Measurements from ENCODE around the gene XYLT1. TPM values are rescaled to one million over a fixed set of nuclear protein-coding genes. Genes with fewer than 3 reads are reported as not detected.
A peak's percentile ranks its signal among the peaks of the same experiment; 100 is the strongest.

The XYLT1 gene
- total and polyA plus RNA-seq, 2 of the 13 experiments (the other 11 are each of a cell fraction or from before 2014, with no cell fraction given) = not detected

DNA sequence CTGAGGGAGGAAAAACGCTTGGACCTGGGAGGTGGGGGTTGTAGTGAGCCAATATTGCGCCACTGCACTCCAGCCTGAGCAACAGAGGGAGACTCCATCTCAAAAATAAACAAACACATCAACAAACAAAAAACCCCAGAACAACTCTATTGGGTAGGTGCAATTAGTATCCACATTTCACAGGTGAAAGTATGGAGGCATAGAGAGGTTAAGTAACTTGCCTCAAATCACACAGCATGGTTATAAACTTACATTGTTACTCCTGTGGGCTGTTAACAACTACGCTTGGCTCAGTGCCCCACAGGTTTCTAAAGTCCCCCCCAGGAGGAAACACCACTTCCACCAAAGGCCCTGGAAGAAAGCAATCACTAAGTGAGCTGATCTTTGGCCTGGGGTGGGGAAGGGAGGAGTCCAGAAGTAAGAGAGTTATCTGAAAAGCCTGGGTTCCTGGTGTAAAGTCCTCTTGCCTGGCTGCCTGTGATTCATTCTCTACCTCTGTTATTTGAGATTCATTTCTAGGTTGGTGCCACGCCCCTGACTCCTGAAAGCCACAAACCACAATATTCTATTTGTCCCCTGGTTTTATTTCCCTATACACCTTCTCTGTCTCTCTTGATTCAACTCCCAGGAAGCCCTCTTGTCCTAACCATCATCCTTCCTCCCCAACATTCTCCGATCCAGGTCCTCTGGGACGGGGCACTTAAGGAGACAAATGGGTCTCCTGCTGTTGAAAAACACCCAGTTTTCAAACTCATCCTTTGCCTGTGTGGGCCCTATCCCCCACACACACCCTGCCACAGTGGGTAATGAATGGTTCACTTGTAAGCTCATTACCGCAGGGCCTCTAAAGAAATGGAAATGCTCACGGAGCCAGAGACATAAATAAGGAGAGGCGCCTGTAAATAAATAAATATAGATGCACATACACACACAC, 195.4 kb downstream of the XYLT1 start (continued):
- TF ChIP-seq ZNF687 (CRISPR knock-in tag; IDR thresholded peaks at IDR 0.05) (no peak), CBFB (CRISPR knock-in tag; IDR thresholded peaks at IDR 0.05) (no peak), HDAC1 (CRISPR knock-in tag; IDR thresholded peaks at IDR 0.05) (no peak), ZNF333 (CRISPR knock-in tag; IDR thresholded peaks at IDR 0.05; ENCODE audit: borderline replicate concordance) (no peak), NAIF1 (CRISPR knock-in tag; IDR thresholded peaks at IDR 0.05; ENCODE audit: borderline replicate concordance) (no peak), JUNB (CRISPR knock-in tag; IDR thresholded peaks at IDR 0.05; ENCODE audit: borderline replicate concordance) (0 out of 2 replicates have a peak, but pooled peaks have one; percentile 30), NFYC (CRISPR knock-in tag; IDR thresholded peaks at IDR 0.05) (no peak), THRA (CRISPR knock-in tag; IDR thresholded peaks at IDR 0.05; ENCODE audit: borderline replicate concordance) (no peak), POLR2AphosphoS5 (IDR thresholded peaks at IDR 0.05; ENCODE audit: low read depth, low read length) (no peak)
- TF ChIP-seq, protein P1, sequence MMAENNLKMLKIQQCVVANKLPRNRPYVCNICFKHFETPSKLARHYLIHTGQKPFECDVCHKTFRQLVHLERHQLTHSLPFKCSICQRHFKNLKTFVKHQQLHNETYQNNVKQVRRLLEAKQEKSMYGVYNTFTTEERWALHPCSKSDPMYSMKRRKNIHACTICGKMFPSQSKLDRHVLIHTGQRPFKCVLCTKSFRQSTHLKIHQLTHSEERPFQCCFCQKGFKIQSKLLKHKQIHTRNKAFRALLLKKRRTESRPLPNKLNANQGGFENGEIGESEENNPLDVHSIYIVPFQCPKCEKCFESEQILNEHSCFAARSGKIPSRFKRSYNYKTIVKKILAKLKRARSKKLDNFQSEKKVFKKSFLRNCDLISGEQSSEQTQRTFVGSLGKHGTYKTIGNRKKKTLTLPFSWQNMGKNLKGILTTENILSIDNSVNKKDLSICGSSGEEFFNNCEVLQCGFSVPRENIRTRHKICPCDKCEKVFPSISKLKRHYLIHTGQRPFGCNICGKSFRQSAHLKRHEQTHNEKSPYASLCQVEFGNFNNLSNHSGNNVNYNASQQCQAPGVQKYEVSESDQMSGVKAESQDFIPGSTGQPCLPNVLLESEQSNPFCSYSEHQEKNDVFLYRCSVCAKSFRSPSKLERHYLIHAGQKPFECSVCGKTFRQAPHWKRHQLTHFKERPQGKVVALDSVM (CRISPR knock-in tag; IDR thresholded peaks at IDR 0.05) = no peak
- TF ChIP-seq, protein P2, sequence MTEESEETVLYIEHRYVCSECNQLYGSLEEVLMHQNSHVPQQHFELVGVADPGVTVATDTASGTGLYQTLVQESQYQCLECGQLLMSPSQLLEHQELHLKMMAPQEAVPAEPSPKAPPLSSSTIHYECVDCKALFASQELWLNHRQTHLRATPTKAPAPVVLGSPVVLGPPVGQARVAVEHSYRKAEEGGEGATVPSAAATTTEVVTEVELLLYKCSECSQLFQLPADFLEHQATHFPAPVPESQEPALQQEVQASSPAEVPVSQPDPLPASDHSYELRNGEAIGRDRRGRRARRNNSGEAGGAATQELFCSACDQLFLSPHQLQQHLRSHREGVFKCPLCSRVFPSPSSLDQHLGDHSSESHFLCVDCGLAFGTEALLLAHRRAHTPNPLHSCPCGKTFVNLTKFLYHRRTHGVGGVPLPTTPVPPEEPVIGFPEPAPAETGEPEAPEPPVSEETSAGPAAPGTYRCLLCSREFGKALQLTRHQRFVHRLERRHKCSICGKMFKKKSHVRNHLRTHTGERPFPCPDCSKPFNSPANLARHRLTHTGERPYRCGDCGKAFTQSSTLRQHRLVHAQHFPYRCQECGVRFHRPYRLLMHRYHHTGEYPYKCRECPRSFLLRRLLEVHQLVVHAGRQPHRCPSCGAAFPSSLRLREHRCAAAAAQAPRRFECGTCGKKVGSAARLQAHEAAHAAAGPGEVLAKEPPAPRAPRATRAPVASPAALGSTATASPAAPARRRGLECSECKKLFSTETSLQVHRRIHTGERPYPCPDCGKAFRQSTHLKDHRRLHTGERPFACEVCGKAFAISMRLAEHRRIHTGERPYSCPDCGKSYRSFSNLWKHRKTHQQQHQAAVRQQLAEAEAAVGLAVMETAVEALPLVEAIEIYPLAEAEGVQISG (CRISPR knock-in tag; IDR thresholded peaks at IDR 0.05) = no peak
- TF ChIP-seq, protein P3, sequence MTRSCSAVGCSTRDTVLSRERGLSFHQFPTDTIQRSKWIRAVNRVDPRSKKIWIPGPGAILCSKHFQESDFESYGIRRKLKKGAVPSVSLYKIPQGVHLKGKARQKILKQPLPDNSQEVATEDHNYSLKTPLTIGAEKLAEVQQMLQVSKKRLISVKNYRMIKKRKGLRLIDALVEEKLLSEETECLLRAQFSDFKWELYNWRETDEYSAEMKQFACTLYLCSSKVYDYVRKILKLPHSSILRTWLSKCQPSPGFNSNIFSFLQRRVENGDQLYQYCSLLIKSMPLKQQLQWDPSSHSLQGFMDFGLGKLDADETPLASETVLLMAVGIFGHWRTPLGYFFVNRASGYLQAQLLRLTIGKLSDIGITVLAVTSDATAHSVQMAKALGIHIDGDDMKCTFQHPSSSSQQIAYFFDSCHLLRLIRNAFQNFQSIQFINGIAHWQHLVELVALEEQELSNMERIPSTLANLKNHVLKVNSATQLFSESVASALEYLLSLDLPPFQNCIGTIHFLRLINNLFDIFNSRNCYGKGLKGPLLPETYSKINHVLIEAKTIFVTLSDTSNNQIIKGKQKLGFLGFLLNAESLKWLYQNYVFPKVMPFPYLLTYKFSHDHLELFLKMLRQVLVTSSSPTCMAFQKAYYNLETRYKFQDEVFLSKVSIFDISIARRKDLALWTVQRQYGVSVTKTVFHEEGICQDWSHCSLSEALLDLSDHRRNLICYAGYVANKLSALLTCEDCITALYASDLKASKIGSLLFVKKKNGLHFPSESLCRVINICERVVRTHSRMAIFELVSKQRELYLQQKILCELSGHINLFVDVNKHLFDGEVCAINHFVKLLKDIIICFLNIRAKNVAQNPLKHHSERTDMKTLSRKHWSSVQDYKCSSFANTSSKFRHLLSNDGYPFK (CRISPR knock-in tag; IDR thresholded peaks at IDR 0.05; ENCODE audit: borderline replicate concordance) = no peak

All from HepG2 (cell line).